Mesothelial cell of epicardium (in vitro differentiated cells): Measurements from ENCODE around the gene VSTM2L. TPM values are rescaled to one million over a fixed set of nuclear protein-coding genes. Genes with fewer than 3 reads are reported as not detected.

Experiments used
- DNase-seq, 2 experiments: peaks; one replicate each; pipeline ENCODE4 v3.0.0; 2021; ENCODE audit warnings: low spot score in 2 of 2; ENCODE audit not compliant: unreplicated experiment in 2 of 2
- H3K27ac Mint-ChIP-seq: 2 replicates; pipeline ENCODE4 v1.8.0; 2021; ENCODE audit warnings: mixed read lengths
- H3K27me3 Mint-ChIP-seq: 2 replicates; pipeline ENCODE4 v1.8.0; 2021; ENCODE audit warnings: low read depth, mixed read lengths
- H3K36me3 Mint-ChIP-seq: 2 replicates; pipeline ENCODE4 v1.8.0; 2021; ENCODE audit warnings: mixed read lengths
- H3K4me1 Mint-ChIP-seq: 2 replicates; pipeline ENCODE4 v1.8.0; 2021; ENCODE audit warnings: mixed read lengths
- H3K4me3 Mint-ChIP-seq: 2 replicates; pipeline ENCODE4 v1.8.0; 2021; ENCODE audit warnings: mild to moderate bottlenecking, moderate library complexity, mixed read lengths
- H3K9me3 Mint-ChIP-seq: 2 replicates; pipeline ENCODE4 v1.8.0; 2021; ENCODE audit warnings: mixed read lengths
- CTCF ChIP-seq: fragments of 200-600 bp; sonication (generic); IDR thresholded peaks from one replicate; pipeline ENCODE4 v1.5.0; 2021; ENCODE audit warnings: antibody characterized with exemption; ENCODE audit not compliant: unreplicated experiment
- total RNA-seq: library from RNA; stranded (reverse); gene quantifications from 3 replicates; pipeline ENCODE4 v1.2.1, GENCODE V29; 2021

Gene VSTM2L
- total RNA-seq, 1 donor from 2014 or later, result 31.9 TPM

DNA sequence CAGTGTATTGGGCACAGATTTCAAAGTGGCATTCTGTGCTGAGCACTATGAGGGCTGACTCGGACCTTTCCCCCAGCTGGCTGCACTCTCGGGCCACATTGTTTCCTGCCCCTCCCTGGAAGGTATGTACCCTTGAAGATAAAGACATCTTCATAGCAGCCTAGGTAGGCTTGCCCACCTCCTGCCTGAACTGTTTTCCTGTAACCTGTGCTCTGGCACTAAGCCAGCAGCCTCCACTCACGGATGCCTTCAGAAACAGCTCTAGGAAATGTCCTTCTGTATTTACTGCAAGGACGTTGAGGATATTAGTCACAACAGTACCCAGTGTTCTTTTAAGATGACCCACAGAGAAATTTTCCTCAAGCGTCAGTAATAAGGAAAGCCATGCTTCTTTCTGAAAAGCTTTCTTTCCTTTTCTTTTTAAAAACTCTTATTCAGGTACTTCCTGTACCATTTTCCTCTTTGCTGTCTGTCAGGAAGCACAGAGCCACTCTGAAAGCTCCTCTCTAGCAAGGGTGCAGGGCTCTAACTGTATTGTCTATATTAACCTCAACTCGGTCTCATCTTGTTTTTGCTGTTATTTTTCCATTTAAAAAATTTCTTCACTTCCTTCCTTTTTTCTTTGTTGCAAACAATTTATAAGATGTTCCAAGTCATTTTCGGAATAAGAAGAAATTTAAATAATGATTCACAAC is 86.8 kb downstream of the VSTM2L start:
- no peaks in the 10 kb centered on the region for H3K27me3 Mint-ChIP-seq
- no peak for TF ChIP-seq CTCF
- H3K27ac Mint-ChIP-seq, result no peak overlapping the region
- no peak overlapping the region for H3K4me3 Mint-ChIP-seq
- no peak for DNase-seq
- H3K4me1 Mint-ChIP-seq, result peaks cover 59% of the 10 kb centered on the region
- peaks cover 7% of the 10 kb centered on the region for H3K36me3 Mint-ChIP-seq
- no peaks in the 10 kb centered on the region for H3K9me3 Mint-ChIP-seq

GRCh38 chr20:37990571-37991151 is 87.7 kb downstream of the VSTM2L start:
- TF ChIP-seq CTCF, result no peak
- H3K4me3 Mint-ChIP-seq, result no peak overlapping the region
- H3K36me3 Mint-ChIP-seq, result peaks cover 14% of the 10 kb centered on the region
- H3K27me3 Mint-ChIP-seq, result no peaks in the 10 kb centered on the region
- no peak for DNase-seq
- H3K27ac Mint-ChIP-seq, result peak overlapping the region; percentile 80
- peaks cover 59% of the 10 kb centered on the region for H3K4me1 Mint-ChIP-seq
- no peaks in the 10 kb centered on the region for H3K9me3 Mint-ChIP-seq

- TF ChIP-seq CTCF, result no peak
- no peak for DNase-seq
- peaks cover 20% of the 10 kb centered on the region for H3K36me3 Mint-ChIP-seq
- peak overlapping the region; percentile 8 for H3K27ac Mint-ChIP-seq
- no peaks in the 10 kb centered on the region for H3K9me3 Mint-ChIP-seq
- no peak overlapping the region for H3K4me3 Mint-ChIP-seq
- no peaks in the 10 kb centered on the region for H3K27me3 Mint-ChIP-seq
- H3K4me1 Mint-ChIP-seq, result peaks cover 59% of the 10 kb centered on the region
These were observed 88.4 kb downstream of the VSTM2L start for GRCh38 chr20:37991157-37991866.

- Mint-ChIP-seq H3K27ac (peak overlapping the region; percentile 64), H3K4me1 (peaks cover 54% of the 10 kb centered on the region), H3K36me3 (peaks cover 21% of the 10 kb centered on the region), H3K27me3 (no peaks in the 10 kb centered on the region), H3K4me3 (no peak overlapping the region), H3K9me3 (no peaks in the 10 kb centered on the region)
- no peak for TF ChIP-seq CTCF
- no peak for DNase-seq
These were observed 89.0 kb downstream of the VSTM2L start for GRCh38 chr20:37991908-37992307.

- Mint-ChIP-seq H3K9me3 (no peaks in the 10 kb centered on the region), H3K36me3 (peaks cover 24% of the 10 kb centered on the region), H3K4me3 (no peak overlapping the region), H3K4me1 (peaks cover 49% of the 10 kb centered on the region), H3K27ac (peak overlapping the region; percentile 64), H3K27me3 (no peaks in the 10 kb centered on the region)
- no peak for DNase-seq
- TF ChIP-seq CTCF, result peak; percentile 76
These were observed 90.0 kb downstream of the VSTM2L start for GRCh38 chr20:37992802-37993409.
